ENCODE results near the gene HECTD4. TPM values are rescaled to one million over a fixed set of nuclear protein-coding genes. Genes with fewer than 3 reads are reported as not detected.

The HECTD4 gene
- total and polyA plus RNA-seq, 10 donors, result 5.4 to 70.8 (median 50.1) TPM

DNA sequence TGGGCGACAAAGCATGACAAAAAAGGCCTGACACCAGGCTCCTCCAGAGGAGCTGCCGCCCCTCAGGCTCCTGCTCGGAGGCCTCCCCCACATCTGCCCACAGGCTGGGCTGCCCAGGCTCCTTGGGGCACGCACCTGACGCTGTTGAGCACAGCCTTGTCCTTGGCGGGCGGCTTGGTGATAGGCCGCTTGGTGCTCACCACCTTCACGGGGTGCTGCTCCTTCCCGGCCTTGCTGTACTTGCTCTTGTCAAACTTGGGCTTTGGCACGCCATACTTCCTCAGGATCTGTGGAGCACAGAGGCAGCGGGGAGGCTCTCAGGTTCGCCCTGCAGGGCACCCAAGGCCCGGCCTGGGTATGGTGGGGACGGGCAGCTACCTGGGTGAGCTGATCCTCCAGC, 203.4 kb downstream of the HECTD4 start:
- no peak overlapping the region for H3K4me3 ChIP-seq
- H3K27ac ChIP-seq, result no peak overlapping the region
- H3K9me3 ChIP-seq, result no peaks in the 10 kb centered on the region
- H3K4me1 ChIP-seq, result no peaks in the 10 kb centered on the region
- intact Hi-C loops (cut with DNase I; ENCODE audit: low total_unique reads), result no loop called here
- peaks cover 0 to 100% (median 70%) of the 10 kb centered on the region in 6 donors for H3K36me3 ChIP-seq
- WGBS, 5 donors, result 95 to 98% (median 97%) methylated on average over 11 to 15 of the region's 15 CpGs
- no peak for DNase-seq
- H3K27me3 ChIP-seq (replicated peaks in 1 of 7), result no peaks in the 10 kb centered on the region
- TF ChIP-seq POLR2AphosphoS5 (IDR thresholded peaks at IDR 0.05) (peak in 1 of 3 donors; percentile 38), POLR2A (IDR thresholded peaks at IDR 0.05) (no peak)
- TF ChIP-seq, protein P1, sequence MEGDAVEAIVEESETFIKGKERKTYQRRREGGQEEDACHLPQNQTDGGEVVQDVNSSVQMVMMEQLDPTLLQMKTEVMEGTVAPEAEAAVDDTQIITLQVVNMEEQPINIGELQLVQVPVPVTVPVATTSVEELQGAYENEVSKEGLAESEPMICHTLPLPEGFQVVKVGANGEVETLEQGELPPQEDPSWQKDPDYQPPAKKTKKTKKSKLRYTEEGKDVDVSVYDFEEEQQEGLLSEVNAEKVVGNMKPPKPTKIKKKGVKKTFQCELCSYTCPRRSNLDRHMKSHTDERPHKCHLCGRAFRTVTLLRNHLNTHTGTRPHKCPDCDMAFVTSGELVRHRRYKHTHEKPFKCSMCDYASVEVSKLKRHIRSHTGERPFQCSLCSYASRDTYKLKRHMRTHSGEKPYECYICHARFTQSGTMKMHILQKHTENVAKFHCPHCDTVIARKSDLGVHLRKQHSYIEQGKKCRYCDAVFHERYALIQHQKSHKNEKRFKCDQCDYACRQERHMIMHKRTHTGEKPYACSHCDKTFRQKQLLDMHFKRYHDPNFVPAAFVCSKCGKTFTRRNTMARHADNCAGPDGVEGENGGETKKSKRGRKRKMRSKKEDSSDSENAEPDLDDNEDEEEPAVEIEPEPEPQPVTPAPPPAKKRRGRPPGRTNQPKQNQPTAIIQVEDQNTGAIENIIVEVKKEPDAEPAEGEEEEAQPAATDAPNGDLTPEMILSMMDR (IDR thresholded peaks at IDR 0.05 in 8 of 11, conservative IDR thresholded peaks at IDR 0.05 in 3 of 11), result no peak

DNA sequence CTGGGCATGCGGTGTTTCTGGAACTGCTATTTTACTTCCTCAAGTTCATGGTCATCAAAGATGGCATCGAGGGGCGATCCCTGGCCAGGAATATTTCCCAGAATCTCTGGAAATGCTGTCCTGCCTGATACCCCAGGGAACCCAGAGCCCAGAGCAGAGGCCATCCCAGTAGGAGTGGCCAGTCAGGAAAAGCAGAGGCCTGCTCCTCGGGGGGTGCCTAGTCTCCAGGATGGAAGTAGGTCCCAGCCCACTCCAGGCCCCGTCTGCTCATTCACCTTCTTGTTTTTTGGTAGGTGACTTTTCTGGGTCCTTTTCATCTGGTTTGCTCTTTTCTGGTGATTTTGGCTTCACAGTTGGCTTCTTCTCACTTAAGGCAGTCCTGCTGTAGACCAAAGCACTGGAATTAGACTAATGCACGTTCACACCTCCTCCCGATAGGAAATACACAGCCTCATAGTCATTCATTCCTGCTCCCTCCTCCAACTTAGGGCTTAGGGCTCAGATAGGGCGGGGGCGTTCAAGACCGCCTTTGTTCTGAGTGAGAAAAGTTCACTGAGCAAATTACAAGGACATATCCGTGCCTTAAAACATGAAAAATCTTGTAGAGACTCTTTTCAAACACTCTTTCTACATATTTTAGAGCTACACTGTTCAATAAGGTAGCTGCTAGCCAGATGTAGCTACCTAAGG, 205.8 kb downstream of the HECTD4 start:
- Histone ChIP-seq H3K4me3 (no peak overlapping the region), H3K27me3 (replicated peaks in 1 of 7) (no peaks in the 10 kb centered on the region), H3K4me1 (no peaks in the 10 kb centered on the region), H3K9me3 (no peaks in the 10 kb centered on the region), H3K36me3 (peaks cover 0 to 100% (median 78%) of the 10 kb centered on the region in 6 donors), H3K27ac (no peak overlapping the region)
- TF ChIP-seq POLR2A (IDR thresholded peaks at IDR 0.05) (no peak), POLR2AphosphoS5 (IDR thresholded peaks at IDR 0.05) (no peak)
- TF ChIP-seq, protein P1 (IDR thresholded peaks at IDR 0.05 in 8 of 11, conservative IDR thresholded peaks at IDR 0.05 in 3 of 11), result no peak
- intact Hi-C loops (cut with DNase I; ENCODE audit: low total_unique reads), result no loop called here
- DNase-seq, result peak; percentile 54
- 86 to 94% (median 90%) methylated on average over 11 of the region's 11 CpGs for WGBS, 5 donors

DNA sequence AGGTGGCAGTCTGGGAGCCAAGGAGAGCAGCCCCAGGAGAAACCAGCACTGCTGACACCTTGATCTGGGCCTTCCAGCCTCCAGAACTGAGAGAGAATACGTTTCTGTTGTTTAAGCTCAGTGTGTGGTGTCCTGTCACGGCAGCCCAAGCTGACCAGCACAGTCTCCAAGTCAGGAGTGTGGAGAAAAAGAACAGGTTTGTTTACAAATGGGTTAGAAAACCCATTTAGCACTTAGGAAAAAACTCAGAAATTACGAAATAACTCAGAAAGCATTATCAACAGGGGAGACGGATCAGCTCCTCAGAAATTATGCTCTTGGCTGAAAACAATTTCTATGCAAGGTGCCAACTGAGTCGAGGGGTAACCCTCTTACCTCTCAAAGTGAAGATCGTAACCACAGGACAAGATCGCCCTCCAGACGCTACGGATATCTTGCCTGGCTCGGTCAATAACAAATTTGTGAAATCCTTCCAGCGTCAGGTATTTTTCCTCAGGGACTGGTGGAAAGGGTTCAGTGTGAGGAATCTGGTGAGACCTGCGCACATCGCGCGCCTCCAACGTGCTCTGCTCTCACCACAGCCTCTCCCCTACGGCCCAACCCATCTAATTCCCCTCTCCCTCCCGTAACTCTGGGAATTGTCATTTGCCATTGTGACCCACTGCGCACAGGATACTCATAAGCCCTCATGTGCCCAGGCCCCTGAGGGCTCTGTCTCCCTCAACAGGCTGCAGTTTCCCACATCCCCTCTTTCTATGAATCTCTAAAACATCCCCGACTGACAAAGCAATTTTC, 206.7 kb downstream of the HECTD4 start:
- no peaks in the 10 kb centered on the region for H3K27me3 ChIP-seq (replicated peaks in 1 of 7)
- peaks cover 0 to 7% (median 0%) of the 10 kb centered on the region in 6 donors for H3K4me1 ChIP-seq
- WGBS, 5 donors, result 94 to 96% (median 95%) methylated on average over 20 of the region's 20 CpGs
- H3K27ac ChIP-seq, result no peak overlapping the region
- H3K9me3 ChIP-seq, result no peaks in the 10 kb centered on the region
- H3K36me3 ChIP-seq, result peaks cover 0 to 100% (median 84%) of the 10 kb centered on the region in 6 donors
- peak; percentile 21 for DNase-seq
- TF ChIP-seq, protein P1 (IDR thresholded peaks at IDR 0.05 in 8 of 11, conservative IDR thresholded peaks at IDR 0.05 in 3 of 11), result no peak
- TF ChIP-seq POLR2AphosphoS5 (IDR thresholded peaks at IDR 0.05), result no peak
- TF ChIP-seq POLR2A (IDR thresholded peaks at IDR 0.05), result no peak
- no peak overlapping the region for H3K4me3 ChIP-seq
- intact Hi-C loops (cut with DNase I; ENCODE audit: low total_unique reads), result no loop called here
